ENCODE results near the gene NUP133. TPM values are rescaled to one million over a fixed set of nuclear protein-coding genes. Genes with fewer than 3 reads are reported as not detected.
"Not testable (repeated sequence)": the region's sequence is repeated elsewhere in the genome, so short reads cannot be mapped to it uniquely, and the experiment has no call there.

Gene NUP133
- total RNA-seq, 4 donors from 2014 or later: 18.6 to 40.5 (median 24.6) TPM

DNA sequence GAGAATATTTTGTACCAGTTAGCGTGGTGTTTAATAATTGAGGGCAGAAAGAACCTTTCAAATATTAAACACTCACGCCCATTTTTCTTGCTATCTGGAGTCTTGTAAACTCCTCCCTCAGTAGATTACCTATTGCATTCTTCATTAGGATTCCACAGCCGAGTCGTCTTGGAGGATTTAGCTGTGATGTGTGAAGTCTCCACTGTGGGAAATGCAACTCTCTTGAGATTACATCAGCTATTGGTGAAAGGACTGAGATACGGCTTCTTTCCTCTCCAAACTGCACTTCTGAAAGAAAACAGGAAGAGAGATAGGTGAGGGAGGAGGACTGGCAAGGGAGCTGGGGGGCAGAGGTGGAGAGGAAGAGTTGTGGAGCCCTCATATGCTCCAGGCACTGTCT lies 110.4 kb downstream of the NUP133 start:
- no peak for ATAC-seq (ENCODE audit: low FRiP score)
- DNase-seq (ENCODE audit: low spot score): no peak
- TF ChIP-seq, protein P1, sequence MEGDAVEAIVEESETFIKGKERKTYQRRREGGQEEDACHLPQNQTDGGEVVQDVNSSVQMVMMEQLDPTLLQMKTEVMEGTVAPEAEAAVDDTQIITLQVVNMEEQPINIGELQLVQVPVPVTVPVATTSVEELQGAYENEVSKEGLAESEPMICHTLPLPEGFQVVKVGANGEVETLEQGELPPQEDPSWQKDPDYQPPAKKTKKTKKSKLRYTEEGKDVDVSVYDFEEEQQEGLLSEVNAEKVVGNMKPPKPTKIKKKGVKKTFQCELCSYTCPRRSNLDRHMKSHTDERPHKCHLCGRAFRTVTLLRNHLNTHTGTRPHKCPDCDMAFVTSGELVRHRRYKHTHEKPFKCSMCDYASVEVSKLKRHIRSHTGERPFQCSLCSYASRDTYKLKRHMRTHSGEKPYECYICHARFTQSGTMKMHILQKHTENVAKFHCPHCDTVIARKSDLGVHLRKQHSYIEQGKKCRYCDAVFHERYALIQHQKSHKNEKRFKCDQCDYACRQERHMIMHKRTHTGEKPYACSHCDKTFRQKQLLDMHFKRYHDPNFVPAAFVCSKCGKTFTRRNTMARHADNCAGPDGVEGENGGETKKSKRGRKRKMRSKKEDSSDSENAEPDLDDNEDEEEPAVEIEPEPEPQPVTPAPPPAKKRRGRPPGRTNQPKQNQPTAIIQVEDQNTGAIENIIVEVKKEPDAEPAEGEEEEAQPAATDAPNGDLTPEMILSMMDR (IDR thresholded peaks at IDR 0.05): no peak

DNA sequence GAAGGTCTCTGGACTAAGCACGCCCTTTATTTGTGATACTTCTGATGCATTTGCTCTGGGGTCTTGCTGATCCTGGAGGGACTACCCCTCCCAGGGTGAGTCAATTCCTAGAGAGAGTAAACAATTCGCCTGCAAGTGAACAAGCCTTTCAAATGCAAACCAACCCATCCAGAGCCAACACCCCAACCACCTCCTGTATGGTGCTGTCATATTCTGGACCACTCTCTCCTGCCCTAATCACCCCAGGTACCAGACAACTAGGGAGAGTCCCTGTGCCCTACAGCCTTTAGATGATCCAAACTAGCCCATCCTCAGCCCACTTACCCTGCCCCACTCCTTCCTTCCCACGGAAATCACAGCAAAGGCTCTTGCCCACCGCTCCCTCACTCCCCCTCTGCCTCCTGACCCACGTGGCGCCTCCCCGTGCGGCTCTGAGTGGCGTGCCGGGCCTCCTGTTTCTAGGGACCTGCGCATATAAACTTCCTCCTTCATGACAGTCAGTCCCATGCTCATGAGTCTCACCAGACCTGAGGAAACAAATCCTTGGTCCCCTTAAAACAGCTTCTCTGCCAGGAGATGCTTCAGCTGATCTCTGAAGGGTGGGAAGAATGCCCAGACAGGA lies 111.4 kb downstream of the NUP133 start:
- TF ChIP-seq, protein P1 (IDR thresholded peaks at IDR 0.05): no peak
- no peak for DNase-seq (ENCODE audit: low spot score)
- ATAC-seq (ENCODE audit: low FRiP score): no peak

DNA sequence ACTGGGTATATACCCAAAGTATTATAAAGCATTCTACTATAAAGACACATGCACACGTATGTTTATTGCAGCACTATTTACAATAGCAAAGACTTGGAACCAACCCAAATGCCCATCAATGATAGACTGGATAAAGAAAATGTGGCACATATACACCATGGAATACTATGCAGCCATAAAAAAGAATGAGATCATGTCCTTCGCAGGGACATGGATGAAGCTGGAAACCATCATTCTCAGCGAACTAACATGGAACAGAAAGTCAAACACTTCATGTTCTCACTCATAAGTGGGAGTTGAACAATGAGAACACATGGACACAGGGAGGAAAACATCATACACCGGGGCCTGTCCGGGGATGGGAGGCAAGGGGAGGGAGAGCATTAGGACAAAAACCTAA lies 113.6 kb downstream of the NUP133 start:
- not testable (repeated sequence) for DNase-seq (ENCODE audit: low spot score); ATAC-seq (ENCODE audit: low FRiP score)

DNA sequence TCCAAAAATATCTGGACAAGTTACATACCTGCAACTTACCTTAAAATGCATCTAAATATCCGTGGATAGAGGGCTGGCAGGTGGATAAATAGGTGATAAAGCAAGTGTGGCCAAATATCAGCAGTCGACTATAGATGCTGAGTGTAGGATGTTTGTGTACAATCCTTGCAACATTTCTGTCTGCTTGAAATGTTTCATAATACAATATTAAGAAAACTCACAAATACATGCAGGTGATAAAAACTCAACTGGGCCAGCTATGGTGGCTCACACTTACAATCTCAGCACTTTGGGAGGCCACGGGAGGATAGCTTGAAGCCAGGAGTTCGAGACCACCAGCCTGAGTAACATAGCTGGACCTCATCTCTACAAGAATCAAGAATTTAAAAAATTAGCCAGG lies 115.2 kb downstream of the NUP133 start:
- DNase-seq (ENCODE audit: low spot score) (no peak), ATAC-seq (ENCODE audit: low FRiP score) (no peak)
- TF ChIP-seq, protein P1 (IDR thresholded peaks at IDR 0.05): no peak

Small RNA genes lying within 50 kb of the gene (small RNA-seq; reads per million reads assigned to genes)
- gene RN7SKP276 (not detected), gene RNA5SP78 (not detected), gene RNU4-21P (not detected)

Other genes with a start within 250 kb of the NUP133 start
- 10 to 100 TPM; 20.5 to 30.9 (median 30.0) TPM for gene RAB4A, start 237.2 kb downstream of the NUP133 start, total RNA-seq
- gene CCSAP, start 165.3 kb downstream of the NUP133 start, total RNA-seq: 1 to 10 TPM; 2.5 to 6.0 (median 4.4) TPM
- under 1 TPM in 1 of 4 donors, not detected in 3; 0.56 TPM for gene ACTA1, start 74.2 kb downstream of the NUP133 start, total RNA-seq
- gene ABCB10, start 50.4 kb upstream of the NUP133 start, total RNA-seq: 10 to 100 TPM; 10.1 to 17.8 (median 14.3) TPM
- 10 to 100 TPM; 18.6 to 27.4 (median 20.5) TPM for gene TAF5L, start 117.8 kb upstream of the NUP133 start, total RNA-seq
- 10 to 100 TPM in 3 of 4 donors, 1 to 10 TPM in 1; 8.5 to 60.2 (median 17.1) TPM for gene URB2, start 117.9 kb upstream of the NUP133 start, total RNA-seq